OCI-LY7 (cell line): Measurements from ENCODE around the gene HEG1. TPM values are rescaled to one million over a fixed set of nuclear protein-coding genes. Genes with fewer than 3 reads are reported as not detected.

Source experiments
- BruUV-seq: library from RNA; stranded (reverse); fragments of 400-500 nt; replicated peaks from 2 replicates; lab custom pipeline; 2021; lab: Mats Ljungman, UMichigan
- CTCF ChIA-PET: fragments of 300-600 bp; sonication (Branson Sonifier 250); formaldehyde crosslinking; loops from one replicate; lab custom pipeline; 2022; ENCODE audit warnings: antibody characterized with exemption; ENCODE audit not compliant: unreplicated experiment; lab: Charles Lee
- POLR2A ChIA-PET: fragments of 300-600 bp; sonication (Branson Sonifier 250); formaldehyde crosslinking; loops from one replicate; lab custom pipeline; 2022; ENCODE audit warnings: antibody characterized with exemption; lab: Charles Lee
- DNase-seq: peaks from one replicate; pipeline ENCODE4 v3.0.0-alpha.2; 2015; ENCODE audit warnings: low spot score
- H2AFZ ChIP-seq: fragments of 200-600 bp; sonication (generic), shearing (Covaris generic); 2 replicates; pipeline ENCODE4 v1.6.1; 2014; ENCODE audit warnings: mild to moderate bottlenecking, antibody characterized with exemption, low read length, moderate library complexity
- H3K27ac ChIP-seq: fragments of 200-600 bp; sonication (generic); 2 replicates; pipeline ENCODE4 v1.5.1; 2014; ENCODE audit warnings: mixed run types, low read depth, mild to moderate bottlenecking, moderate library complexity, low read length, inconsistent platforms; ENCODE audit not compliant: poor library complexity, severe bottlenecking
- H3K36me3 ChIP-seq: fragments of 200-600 bp; sonication (generic); 2 replicates; pipeline ENCODE4 v1.6.1; 2014; ENCODE audit warnings: mild to moderate bottlenecking, antibody characterized with exemption, low read length, moderate library complexity, mixed read lengths; ENCODE audit not compliant: insufficient read depth
- H3K4me1 ChIP-seq: fragments of 200-600 bp; sonication (generic); 2 replicates; pipeline ENCODE4 v1.5.1; 2014; ENCODE audit warnings: mild to moderate bottlenecking, low read length; ENCODE audit not compliant: insufficient read depth, poor library complexity, severe bottlenecking
- H3K4me2 ChIP-seq: fragments of 200-600 bp; sonication (generic); 2 replicates; pipeline ENCODE4 v1.6.1; 2014; ENCODE audit warnings: mild to moderate bottlenecking, low read length
- H3K4me3 ChIP-seq: fragments of 200-600 bp; sonication (generic); 2 replicates; pipeline ENCODE4 v1.5.1; 2014; ENCODE audit warnings: mild to moderate bottlenecking, low read depth, low read length; ENCODE audit not compliant: poor library complexity, severe bottlenecking
- H3K79me2 ChIP-seq: fragments of 200-600 bp; sonication (generic); 2 replicates; pipeline ENCODE4 v1.6.1; 2016; ENCODE audit warnings: low read depth, mild to moderate bottlenecking, low read length, moderate library complexity, mixed read lengths; ENCODE audit not compliant: insufficient read depth
- H3K9me2 ChIP-seq: fragments of 200-600 bp; sonication (generic); 2 replicates; pipeline ENCODE4 v1.6.1; 2016; ENCODE audit warnings: mild to moderate bottlenecking, low read length, mixed read lengths; ENCODE audit not compliant: insufficient read depth
- H3K9me3 ChIP-seq: fragments of 200-600 bp; sonication (generic); 2 replicates; pipeline ENCODE4 v1.6.1; 2014; ENCODE audit warnings: mild to moderate bottlenecking, mixed run types, low read length, mixed read lengths
- H4K20me1 ChIP-seq: fragments of 200-600 bp; sonication (generic); 2 replicates; pipeline ENCODE4 v1.6.1; 2014; ENCODE audit warnings: mild to moderate bottlenecking, antibody characterized with exemption, low read length, moderate library complexity, mixed read lengths; ENCODE audit not compliant: insufficient read depth
- CTCF ChIP-seq: fragments of 200-600 bp; sonication (generic); conservative IDR thresholded peaks from 2 replicates; pipeline ENCODE4 v1.5.1; 2014; ENCODE audit warnings: mild to moderate bottlenecking, antibody characterized with exemption, low read length, moderate library complexity, mixed read lengths
- EZH2phosphoT487 ChIP-seq: fragments of 200-600 bp; sonication (generic); IDR thresholded peaks from 2 replicates; pipeline ENCODE4 v1.6.1; 2018; ENCODE audit warnings: low read depth, borderline replicate concordance, mild to moderate bottlenecking, mixed run types, antibody characterized with exemption, low read length, moderate library complexity, mixed read lengths
- intact Hi-C: fragments of 100-400 bp; cut with micrococcal nuclease; formaldehyde crosslinking; loops from one replicate; pipeline ENCODE4 v1.10.0; 2022; ENCODE audit not compliant: unreplicated experiment
- total RNA-seq, 2 experiments: library from RNA; depleted of rRNA in 1 of 2; stranded (reverse); fragments of >200 nt in 1 of 2; shearing (Covaris generic) in 1 of 2; gene quantifications; 2 replicates each; pipeline ENCODE4 v1.2.3, GENCODE V29; 2014 to 2022

The HEG1 gene
- total RNA-seq, 2 experiments from 2014 or later: 2.4 to 6.0 TPM

- ChIA-PET CTCF (no interaction called here), POLR2A (interaction anchor here (1.1 kb wide), 1 partner anchor 8 kb away, joined by 3 read pairs; no protein-coding TSS in a partner anchor)
- no peaks in the 10 kb centered on the region for H3K36me3 ChIP-seq
- intact Hi-C loops: no loop called here
- no peak overlapping the region for H2AFZ ChIP-seq
- no peaks in the 10 kb centered on the region for H3K9me2 ChIP-seq
- no peak overlapping the region for H3K4me2 ChIP-seq
- no peak for TF ChIP-seq EZH2phosphoT487
- TF ChIP-seq CTCF: no peak
- H3K4me3 ChIP-seq: no peak overlapping the region
- DNase-seq: no peak
- no peak overlapping the region for H3K27ac ChIP-seq
- no peaks in the 10 kb centered on the region for H3K79me2 ChIP-seq
- no peaks in the 10 kb centered on the region for H3K9me3 ChIP-seq
- H4K20me1 ChIP-seq: no peaks in the 10 kb centered on the region
- BruUV-seq: no TSS peak
- H3K4me1 ChIP-seq: no peaks in the 10 kb centered on the region
Measured at GRCh38 chr3:124938896-124939295, 116.9 kb downstream of the HEG1 start.

GRCh38 chr3:124937049-124937448, 118.7 kb downstream of the HEG1 start:
- Histone ChIP-seq H2AFZ (no peak overlapping the region), H3K4me3 (no peak overlapping the region), H4K20me1 (no peaks in the 10 kb centered on the region), H3K9me3 (no peaks in the 10 kb centered on the region), H3K79me2 (no peaks in the 10 kb centered on the region), H3K36me3 (no peaks in the 10 kb centered on the region), H3K27ac (no peak overlapping the region), H3K9me2 (no peaks in the 10 kb centered on the region), H3K4me2 (no peak overlapping the region), H3K4me1 (no peaks in the 10 kb centered on the region)
- DNase-seq: no peak
- TF ChIP-seq CTCF (no peak), EZH2phosphoT487 (no peak)
- ChIA-PET CTCF (no interaction called here), POLR2A (interaction anchor here (0.7 kb wide), 1 partner anchor 218 kb away, joined by 3 read pairs; no protein-coding TSS in a partner anchor)
- no TSS peak for BruUV-seq
- intact Hi-C loops: no loop called here

- H3K4me3 ChIP-seq: no peak overlapping the region
- H3K9me2 ChIP-seq: no peaks in the 10 kb centered on the region
- no peak overlapping the region for H3K4me2 ChIP-seq
- BruUV-seq: no TSS peak
- no peaks in the 10 kb centered on the region for H4K20me1 ChIP-seq
- H3K4me1 ChIP-seq: no peaks in the 10 kb centered on the region
- no peak overlapping the region for H3K27ac ChIP-seq
- H2AFZ ChIP-seq: no peak overlapping the region
- intact Hi-C loops: no loop called here
- TF ChIP-seq EZH2phosphoT487 (no peak), CTCF (no peak)
- POLR2A ChIA-PET: interaction anchor here (0.6 kb wide), 1 partner anchor 716 kb away, joined by 3 read pairs; no protein-coding TSS in a partner anchor
- no peaks in the 10 kb centered on the region for H3K9me3 ChIP-seq
- DNase-seq: no peak
- no peaks in the 10 kb centered on the region for H3K79me2 ChIP-seq
- CTCF ChIA-PET: no interaction called here
- H3K36me3 ChIP-seq: no peaks in the 10 kb centered on the region
Measured at GRCh38 chr3:124935794-124936542, 119.8 kb downstream of the HEG1 start.
